ENCODE measurements around the gene GRB2. TPM values are rescaled to one million over a fixed set of nuclear protein-coding genes. Genes with fewer than 3 reads are reported as not detected.
"Not testable (repeated sequence)": the region's sequence is repeated elsewhere in the genome, so short reads cannot be mapped to it uniquely, and the experiment has no call there.

GRB2 gene
- total RNA-seq, 2 experiments from 2014 or later: 166 to 178 TPM

DNA sequence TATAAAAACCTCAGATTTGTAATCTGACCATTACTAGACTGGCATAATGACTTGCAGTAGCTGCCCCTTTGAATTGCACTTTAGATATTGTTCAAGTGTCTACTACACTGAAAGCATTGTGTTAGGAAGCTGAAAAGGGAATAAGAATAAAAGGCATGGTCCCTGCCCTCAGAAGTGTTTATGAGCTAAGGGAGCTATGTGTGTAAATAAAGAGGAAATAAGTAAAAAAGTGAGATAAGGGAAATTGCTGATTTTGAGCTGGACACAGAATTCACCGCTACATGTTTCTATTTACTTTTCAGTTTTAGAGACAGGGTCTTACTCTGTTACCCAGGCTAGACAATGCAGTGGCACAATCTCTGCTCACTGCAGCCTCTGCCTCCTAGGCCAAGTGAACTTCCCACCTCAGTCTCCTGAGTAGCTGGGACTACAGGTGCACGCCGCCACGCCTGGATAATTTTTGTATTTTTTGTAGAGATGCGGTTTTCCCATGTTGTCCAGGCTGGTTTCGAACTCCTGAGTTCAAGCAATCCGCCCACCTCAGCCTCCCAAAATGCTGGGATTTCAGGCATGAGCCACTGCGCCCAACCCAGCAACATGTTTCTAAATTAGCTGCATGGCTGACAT lies 57.0 kb downstream of the GRB2 start:
- peaks cover 83% of the 10 kb centered on the region for H3K4me1 Mint-ChIP-seq (ENCODE audit: low read depth)
- DNase-seq (no peak), ATAC-seq (no peak)
- ChIA-PET POLR2A (interaction anchor here (1.2 to 1.7 kb wide), 2 partner anchors 11 to 60 kb away, joined by 5 to 6 read pairs; partner anchors contain the start of gene SLC25A19), CTCF (interaction anchor here (0.7 to 7.0 kb wide), 7 partner anchors 9 to 168 kb away, joined by 3 to 31 read pairs (median 5); partner anchors contain the start of genes SLC25A19 and TSEN54)
- peaks cover 18% of the 10 kb centered on the region for H3K36me3 Mint-ChIP-seq (ENCODE audit: low read depth)
- H3K27ac Mint-ChIP-seq: no peak overlapping the region
- no peaks in the 10 kb centered on the region for H3K9me3 Mint-ChIP-seq (ENCODE audit: insufficient read depth)
- H3K27me3 Mint-ChIP-seq (ENCODE audit: low read depth): no peaks in the 10 kb centered on the region
- H3K4me3 Mint-ChIP-seq: no peak overlapping the region

DNA sequence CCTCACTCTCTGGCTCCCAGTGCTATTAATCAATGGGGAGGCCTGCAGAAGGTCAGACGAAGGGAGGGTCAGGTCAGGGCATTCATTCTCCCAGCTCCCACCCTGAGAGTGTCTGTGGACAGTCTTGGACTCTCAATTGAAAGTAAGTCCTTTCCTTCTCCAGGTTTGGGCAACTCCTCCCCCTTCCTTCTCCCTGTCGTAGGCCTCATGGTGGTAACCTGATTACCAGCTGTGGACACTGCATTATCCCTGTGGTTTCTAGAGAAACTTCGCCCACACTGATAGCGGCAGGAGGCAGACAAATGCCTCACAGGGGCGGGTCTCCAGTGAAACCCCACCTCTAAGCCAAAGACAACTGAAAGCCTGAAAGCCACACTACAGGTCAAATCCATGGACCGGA lies 58.6 kb downstream of the GRB2 start:
- peak overlapping the region; percentile 68 for H3K4me3 Mint-ChIP-seq
- CTCF ChIA-PET: interaction anchor here (0.6 to 7.0 kb wide), 4 partner anchors 10 to 66 kb away, joined by 3 to 31 read pairs (median 17); partner anchors contain the start of gene SLC25A19
- H3K4me1 Mint-ChIP-seq (ENCODE audit: low read depth): peaks cover 88% of the 10 kb centered on the region
- H3K9me3 Mint-ChIP-seq (ENCODE audit: insufficient read depth): no peaks in the 10 kb centered on the region
- POLR2A ChIA-PET: interaction anchor here (0.8 to 1.7 kb wide), 4 partner anchors 8 to 86 kb away, joined by 3 to 6 read pairs (median 4); partner anchors contain the start of genes MIF4GD and SLC25A19
- H3K27me3 Mint-ChIP-seq (ENCODE audit: low read depth): no peaks in the 10 kb centered on the region
- peaks cover 15% of the 10 kb centered on the region for H3K36me3 Mint-ChIP-seq (ENCODE audit: low read depth)
- peak overlapping the region; percentile 83 for H3K27ac Mint-ChIP-seq
- ATAC-seq (peak; percentile 34), DNase-seq (no peak)

DNA sequence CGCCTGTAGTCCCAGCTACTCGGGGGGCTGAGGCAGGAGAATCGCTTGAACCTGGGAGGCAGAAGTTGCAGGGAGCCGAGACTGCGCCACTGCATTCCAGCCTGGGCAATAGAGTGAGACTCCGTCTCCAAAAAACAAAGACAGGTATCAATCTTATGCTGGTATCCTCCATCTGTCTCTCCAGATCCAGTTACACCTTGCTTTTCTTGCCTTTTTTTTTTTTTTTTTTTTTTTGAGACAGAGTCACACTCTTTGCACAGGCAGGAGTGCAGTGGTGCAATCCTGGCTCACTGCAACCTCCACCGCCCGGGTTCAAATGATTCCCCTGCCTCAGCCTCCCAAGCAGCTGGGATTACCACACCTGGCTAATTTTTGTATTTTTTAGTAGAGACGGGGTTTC lies 59.1 kb downstream of the GRB2 start:
- H3K27me3 Mint-ChIP-seq (ENCODE audit: low read depth); H3K9me3 Mint-ChIP-seq (ENCODE audit: insufficient read depth); DNase-seq: not testable (repeated sequence)
- Mint-ChIP-seq H3K27ac (peak overlapping the region; percentile 83), H3K4me1 (ENCODE audit: low read depth) (peaks cover 88% of the 10 kb centered on the region), H3K36me3 (ENCODE audit: low read depth) (peaks cover 18% of the 10 kb centered on the region), H3K4me3 (peak overlapping the region; percentile 68)
- CTCF ChIA-PET: interaction anchor here (0.8 to 7.0 kb wide), 10 partner anchors 10 to 75 kb away, joined by 3 to 31 read pairs (median 6); partner anchors contain the start of genes GRB2 and MIF4GD
- POLR2A ChIA-PET: interaction anchor here (0.6 to 1.6 kb wide), 6 partner anchors 12 to 76 kb away, joined by 3 to 6 read pairs (median 4); partner anchors contain the start of gene MIF4GD
- peak; percentile 9 for ATAC-seq

DNA sequence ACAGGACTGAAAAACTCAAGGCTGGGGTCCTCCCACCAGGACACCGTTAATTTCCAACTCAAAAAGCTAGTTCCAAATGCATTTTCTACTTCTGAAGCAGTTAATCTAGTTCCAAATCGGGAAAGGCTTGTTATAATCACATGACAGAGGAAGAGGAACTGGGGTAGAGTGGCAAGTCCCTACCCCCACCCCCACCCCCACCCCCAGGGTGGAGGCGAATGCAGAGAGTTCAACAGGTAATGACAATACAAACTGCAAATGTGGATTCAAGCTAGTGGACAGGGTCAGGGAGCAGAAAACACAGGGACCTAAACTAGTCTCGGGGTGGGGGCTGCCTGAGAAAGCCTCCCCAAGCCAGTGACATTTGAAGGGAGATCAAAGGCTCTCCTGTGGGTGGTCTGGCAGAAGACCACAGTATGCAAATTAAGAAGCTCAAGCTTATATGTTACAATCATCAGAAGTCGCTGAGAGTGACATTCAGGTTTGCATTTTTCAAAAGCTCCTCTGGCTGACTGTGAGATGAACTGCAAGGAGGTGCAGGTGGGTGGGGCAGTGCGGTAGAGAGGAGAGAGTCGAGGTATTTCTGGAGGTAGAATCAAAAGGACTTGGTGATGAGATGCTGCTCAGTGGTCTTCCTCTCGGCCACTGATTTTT lies 59.8 kb downstream of the GRB2 start:
- ChIA-PET CTCF (interaction anchor here (0.8 to 7.0 kb wide), 13 partner anchors 9 to 75 kb away, joined by 3 to 31 read pairs (median 5); partner anchors contain the start of genes GRB2 and MIF4GD), POLR2A (interaction anchor here (0.6 to 1.6 kb wide), 6 partner anchors 12 to 75 kb away, joined by 3 to 6 read pairs (median 4); partner anchors contain the start of gene MIF4GD)
- Mint-ChIP-seq H3K4me1 (ENCODE audit: low read depth) (peaks cover 90% of the 10 kb centered on the region), H3K36me3 (ENCODE audit: low read depth) (peaks cover 17% of the 10 kb centered on the region), H3K27ac (peak overlapping the region; percentile 83), H3K4me3 (peak overlapping the region; percentile 68), H3K27me3 (ENCODE audit: low read depth) (no peaks in the 10 kb centered on the region), H3K9me3 (ENCODE audit: insufficient read depth) (no peaks in the 10 kb centered on the region)
- ATAC-seq (peak; percentile 81), DNase-seq (peak; percentile 84)

DNA sequence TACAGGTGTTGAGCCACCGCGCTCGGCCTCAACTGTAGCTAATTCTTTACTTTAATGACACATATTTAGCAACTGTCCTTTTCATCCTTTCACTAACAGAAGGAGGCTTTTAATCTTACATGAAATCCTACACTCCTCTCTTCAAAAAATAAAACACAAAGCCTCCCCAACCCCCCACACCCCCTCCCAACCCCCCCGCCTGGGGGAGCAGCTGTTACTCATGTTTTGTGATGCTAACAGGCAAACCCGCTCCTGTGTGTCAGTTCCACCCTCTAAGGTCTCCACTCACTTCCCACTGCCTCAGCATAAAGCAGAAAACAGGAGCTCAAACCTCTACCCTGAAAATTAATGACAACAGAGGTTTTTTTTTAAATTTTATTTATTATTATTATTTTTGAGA lies 60.8 kb downstream of the GRB2 start:
- CTCF ChIA-PET: interaction anchor here (0.9 to 7.0 kb wide), 10 partner anchors 8 to 68 kb away, joined by 3 to 31 read pairs (median 5); partner anchors contain the start of genes GRB2 and SLC25A19
- Mint-ChIP-seq H3K27ac (peak overlapping the region; percentile 70), H3K27me3 (ENCODE audit: low read depth) (no peaks in the 10 kb centered on the region), H3K4me3 (no peak overlapping the region), H3K4me1 (ENCODE audit: low read depth) (peaks cover 93% of the 10 kb centered on the region), H3K36me3 (ENCODE audit: low read depth) (peaks cover 24% of the 10 kb centered on the region), H3K9me3 (ENCODE audit: insufficient read depth) (peaks cover 4% of the 10 kb centered on the region)
- ATAC-seq (no peak), DNase-seq (no peak)
- POLR2A ChIA-PET: interaction anchor here (1.1 kb wide), 2 partner anchors 9 to 50 kb away, joined by 4 to 5 read pairs; no protein-coding TSS in a partner anchor

DNA sequence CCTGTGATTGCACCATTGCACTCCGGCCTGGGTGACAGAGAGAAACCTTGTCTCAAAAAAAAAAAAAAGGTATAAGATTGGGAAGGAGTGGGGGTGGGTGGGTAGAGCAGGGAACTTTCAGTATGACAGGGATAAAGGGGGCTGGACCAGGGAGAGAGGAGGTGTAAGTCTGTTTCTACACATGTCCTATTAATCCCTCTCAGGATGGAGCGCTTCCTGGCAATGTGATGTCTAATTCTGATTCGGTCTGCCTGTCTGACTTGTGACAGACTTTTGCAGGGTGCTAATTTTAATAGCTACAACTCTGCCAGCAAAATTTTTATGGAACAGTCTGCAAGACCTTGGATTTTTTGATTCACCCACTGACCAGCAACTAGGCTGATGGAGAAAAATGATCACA lies 62.5 kb downstream of the GRB2 start:
- no peak overlapping the region for H3K4me3 Mint-ChIP-seq
- peak overlapping the region; percentile 78 for H3K27ac Mint-ChIP-seq
- peaks cover 93% of the 10 kb centered on the region for H3K4me1 Mint-ChIP-seq (ENCODE audit: low read depth)
- DNase-seq (no peak), ATAC-seq (no peak)
- no peaks in the 10 kb centered on the region for H3K27me3 Mint-ChIP-seq (ENCODE audit: low read depth)
- CTCF ChIA-PET: interaction anchor here (1.0 to 6.1 kb wide), 2 partner anchors 20 to 59 kb away, joined by 4 to 31 read pairs; no protein-coding TSS in a partner anchor
- peaks cover 4% of the 10 kb centered on the region for H3K9me3 Mint-ChIP-seq (ENCODE audit: insufficient read depth)
- H3K36me3 Mint-ChIP-seq (ENCODE audit: low read depth): peaks cover 22% of the 10 kb centered on the region
- POLR2A ChIA-PET: interaction anchor here (0.7 kb wide), 1 partner anchor 53 kb away, joined by 3 read pairs; no protein-coding TSS in a partner anchor

DNA sequence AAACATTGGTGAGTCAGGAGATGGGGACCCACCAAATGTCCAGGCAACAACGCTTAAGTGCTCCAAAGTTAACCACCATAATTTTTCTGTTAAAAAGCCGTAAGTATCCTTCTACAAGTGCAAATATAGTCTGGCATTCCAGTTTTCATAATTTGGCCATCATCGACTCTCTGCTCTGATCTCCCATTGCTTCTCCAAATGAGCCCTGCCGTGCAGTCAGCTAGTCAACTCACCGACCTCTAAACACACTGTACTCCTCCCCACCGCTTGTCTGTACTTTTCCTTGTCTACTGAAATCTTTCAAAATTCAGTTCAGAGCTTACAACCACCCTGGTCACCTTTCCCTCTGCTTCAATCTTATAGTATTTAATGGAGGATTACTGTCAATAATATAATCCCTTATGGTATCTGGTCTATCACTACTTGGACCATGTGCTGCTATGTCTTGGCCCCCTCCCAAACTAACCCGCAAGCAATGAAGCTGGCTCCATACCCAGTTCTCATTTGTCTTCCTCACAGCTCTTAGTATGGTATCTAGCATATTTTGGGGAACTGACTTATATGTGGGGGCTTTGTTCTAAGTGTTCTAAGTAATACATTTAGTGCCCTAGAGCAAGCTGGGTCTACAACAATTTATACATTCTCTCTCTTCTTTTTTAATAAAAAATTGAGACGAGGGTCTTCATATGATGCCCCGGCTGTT lies 63.5 kb downstream of the GRB2 start:
- Mint-ChIP-seq H3K27me3 (ENCODE audit: low read depth) (no peaks in the 10 kb centered on the region), H3K4me1 (ENCODE audit: low read depth) (peaks cover 87% of the 10 kb centered on the region), H3K4me3 (no peak overlapping the region), H3K27ac (peak overlapping the region; percentile 64), H3K9me3 (ENCODE audit: insufficient read depth) (peaks cover 4% of the 10 kb centered on the region), H3K36me3 (ENCODE audit: low read depth) (peaks cover 24% of the 10 kb centered on the region)
- ChIA-PET POLR2A (no interaction called here), CTCF (interaction anchor here (0.9 to 1.4 kb wide), 4 partner anchors 13 to 228 kb away, joined by 3 to 6 read pairs (median 4); partner anchors contain the start of gene SLC25A19)
- ATAC-seq: no peak
- DNase-seq: no peak

DNA sequence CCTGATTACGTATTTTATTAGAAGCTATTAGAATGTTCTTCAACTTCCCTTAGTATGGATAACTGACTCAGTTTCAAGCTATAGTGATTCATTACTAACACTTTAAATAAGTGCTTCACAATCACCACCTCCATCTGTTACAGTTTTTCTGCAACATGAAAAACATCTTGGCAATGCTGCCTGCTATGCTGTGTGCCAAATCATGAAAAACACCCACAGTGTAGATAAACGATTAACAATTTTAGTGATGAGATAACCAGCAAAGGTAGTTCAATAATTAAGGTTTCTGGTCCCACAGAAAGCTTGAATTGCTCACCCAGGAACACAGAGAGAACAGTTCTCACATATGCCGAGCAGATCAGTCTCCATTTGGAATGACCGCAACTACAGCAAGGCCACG lies 64.8 kb downstream of the GRB2 start:
- peaks cover 4% of the 10 kb centered on the region for H3K9me3 Mint-ChIP-seq (ENCODE audit: insufficient read depth)
- H3K27ac Mint-ChIP-seq: peak overlapping the region; percentile 83
- DNase-seq: no peak
- peaks cover 87% of the 10 kb centered on the region for H3K4me1 Mint-ChIP-seq (ENCODE audit: low read depth)
- ChIA-PET CTCF (interaction anchor here (1.3 to 6.9 kb wide), 2 partner anchors 18 to 70 kb away, joined by 3 to 46 read pairs; partner anchors contain the start of gene MIF4GD), POLR2A (no interaction called here)
- no peak overlapping the region for H3K4me3 Mint-ChIP-seq
- no peak for ATAC-seq
- no peaks in the 10 kb centered on the region for H3K27me3 Mint-ChIP-seq (ENCODE audit: low read depth)
- peaks cover 26% of the 10 kb centered on the region for H3K36me3 Mint-ChIP-seq (ENCODE audit: low read depth)

DNA sequence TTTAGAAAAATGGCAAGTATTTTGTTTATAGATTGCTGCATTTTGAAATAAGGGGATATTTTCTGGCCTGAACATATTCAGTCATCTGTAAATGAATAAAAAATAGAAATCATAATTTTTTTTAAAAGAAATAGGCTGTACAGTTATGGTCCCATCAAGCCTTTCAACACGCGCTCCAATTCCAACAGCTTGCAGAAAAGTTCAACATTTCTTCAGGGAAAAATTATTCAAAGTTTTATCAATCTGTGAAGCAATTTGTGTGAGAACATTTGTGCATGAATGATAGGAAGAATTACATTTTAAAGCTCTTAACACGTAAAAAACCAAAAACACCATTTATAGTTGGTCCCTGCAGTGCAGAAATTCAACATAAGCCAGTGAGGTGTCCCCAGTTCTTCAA lies 65.5 kb downstream of the GRB2 start:
- Mint-ChIP-seq H3K4me3 (peak overlapping the region; percentile 63), H3K4me1 (ENCODE audit: low read depth) (peaks cover 87% of the 10 kb centered on the region), H3K9me3 (ENCODE audit: insufficient read depth) (peaks cover 4% of the 10 kb centered on the region), H3K36me3 (ENCODE audit: low read depth) (peaks cover 29% of the 10 kb centered on the region), H3K27me3 (ENCODE audit: low read depth) (no peaks in the 10 kb centered on the region), H3K27ac (peak overlapping the region; percentile 83)
- CTCF ChIA-PET: interaction anchor here (1.3 to 6.9 kb wide), 2 partner anchors 17 to 69 kb away, joined by 3 to 46 read pairs; partner anchors contain the start of gene MIF4GD
- ATAC-seq (no peak), DNase-seq (no peak)
- POLR2A ChIA-PET: no interaction called here

DNA sequence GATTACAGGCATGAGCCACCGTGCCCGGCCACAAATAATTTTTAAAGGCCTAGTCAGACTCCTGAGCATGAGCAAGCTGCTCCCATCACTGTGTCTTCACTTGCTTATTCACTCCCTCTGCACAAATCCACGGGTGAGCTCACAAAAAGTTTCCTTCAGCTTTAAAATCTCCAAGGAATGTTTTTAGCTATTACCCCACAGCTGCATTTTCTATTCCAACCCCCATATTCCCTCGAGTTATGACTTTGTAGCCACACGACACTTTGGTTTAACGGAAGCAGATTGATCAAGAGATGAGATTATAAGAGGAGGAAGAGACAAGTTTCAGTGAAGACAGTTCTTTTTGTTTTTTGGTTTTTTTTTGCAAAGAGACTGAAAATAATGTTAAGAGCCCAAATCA lies 67.1 kb downstream of the GRB2 start:
- ChIA-PET CTCF (interaction anchor here (0.9 to 6.9 kb wide), 9 partner anchors 9 to 178 kb away, joined by 3 to 46 read pairs (median 6); partner anchors contain the start of genes MIF4GD and TSEN54), POLR2A (interaction anchor here (0.5 to 1.8 kb wide), 6 partner anchors 9 to 233 kb away, joined by 3 to 10 read pairs (median 4); partner anchors contain the start of gene GRB2)
- Mint-ChIP-seq H3K9me3 (ENCODE audit: insufficient read depth) (peaks cover 4% of the 10 kb centered on the region), H3K36me3 (ENCODE audit: low read depth) (peaks cover 30% of the 10 kb centered on the region), H3K4me1 (ENCODE audit: low read depth) (peaks cover 81% of the 10 kb centered on the region), H3K4me3 (peak overlapping the region; percentile 60), H3K27ac (peak overlapping the region; percentile 88), H3K27me3 (ENCODE audit: low read depth) (no peaks in the 10 kb centered on the region)
- peak; percentile 54 for ATAC-seq
- DNase-seq: no peak

DNA sequence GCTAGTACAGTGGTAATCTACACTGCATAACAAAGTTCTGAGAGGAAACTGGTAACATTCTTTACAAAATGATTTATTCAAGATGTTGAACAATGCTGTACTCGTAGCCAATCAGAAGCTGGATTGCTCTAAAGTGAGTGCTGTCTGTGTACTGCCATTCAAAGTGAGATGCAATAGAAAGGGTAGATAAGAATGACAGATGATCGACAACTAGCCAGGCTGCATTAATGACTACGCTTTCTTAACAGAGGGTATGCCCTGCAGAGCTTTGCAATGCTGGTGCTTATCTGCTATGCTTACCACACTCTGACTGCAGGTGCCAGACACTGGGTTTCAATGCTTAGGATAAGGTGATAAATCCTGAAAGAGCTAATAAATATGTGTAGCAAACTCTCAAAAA lies 70.2 kb downstream of the GRB2 start:
- Mint-ChIP-seq H3K36me3 (ENCODE audit: low read depth) (peaks cover 40% of the 10 kb centered on the region), H3K4me3 (no peak overlapping the region), H3K27me3 (ENCODE audit: low read depth) (no peaks in the 10 kb centered on the region), H3K4me1 (ENCODE audit: low read depth) (peaks cover 78% of the 10 kb centered on the region), H3K27ac (peak overlapping the region; percentile 3), H3K9me3 (ENCODE audit: insufficient read depth) (peaks cover 4% of the 10 kb centered on the region)
- ATAC-seq: no peak
- DNase-seq: no peak
- ChIA-PET POLR2A (interaction anchor here (2.0 kb wide), 1 partner anchor 9 kb away, joined by 5 read pairs; no protein-coding TSS in a partner anchor), CTCF (interaction anchor here (4.1 to 6.9 kb wide), 4 partner anchors 12 to 77 kb away, joined by 15 to 46 read pairs (median 24); no protein-coding TSS in a partner anchor)
